Measurements from ENCODE around the gene RALB.
"Not testable (repeated sequence)": the region's sequence is repeated elsewhere in the genome, so short reads cannot be mapped to it uniquely, and the experiment has no call there.

RALB gene

DNA sequence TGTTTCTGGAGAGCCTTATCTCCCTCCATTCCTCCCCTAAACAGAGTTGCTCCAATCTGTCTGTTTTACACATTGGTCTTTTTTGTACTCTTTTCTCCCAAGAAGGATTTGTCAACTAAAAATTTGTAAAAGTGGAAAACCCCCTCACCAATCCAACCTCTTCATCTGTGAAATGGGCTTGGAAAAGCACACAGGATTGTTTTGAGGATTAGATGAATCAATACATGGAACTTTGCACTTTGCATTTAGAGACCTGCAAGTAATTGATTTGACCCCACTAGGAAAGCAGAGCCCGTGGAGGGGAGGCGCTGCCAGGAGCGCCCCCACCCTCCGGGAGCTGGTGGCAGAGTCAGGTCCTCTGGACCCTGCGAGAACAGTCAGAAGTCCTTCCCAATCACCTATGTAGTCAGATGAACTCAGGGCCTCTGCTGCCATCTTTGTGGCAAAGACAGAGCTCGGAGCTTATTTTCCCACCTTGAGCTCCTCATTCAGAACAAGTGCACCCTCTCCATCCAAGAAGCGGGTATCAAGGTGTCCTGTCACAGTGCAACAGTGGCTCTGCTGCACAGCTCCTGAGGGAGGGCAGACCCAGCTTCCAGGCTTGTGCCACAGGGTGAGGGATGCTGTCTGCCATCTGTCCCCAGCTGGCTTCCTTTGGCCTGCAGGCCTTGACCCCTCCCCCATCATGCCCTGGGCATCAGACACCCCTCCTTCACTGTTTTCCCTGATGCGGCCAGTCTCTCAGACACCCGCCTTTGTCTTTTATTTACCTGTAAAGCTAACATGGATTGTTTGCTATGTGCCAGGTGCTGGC lies 27.7 kb upstream of the RALB start:
- no peak for DNase-seq

DNA sequence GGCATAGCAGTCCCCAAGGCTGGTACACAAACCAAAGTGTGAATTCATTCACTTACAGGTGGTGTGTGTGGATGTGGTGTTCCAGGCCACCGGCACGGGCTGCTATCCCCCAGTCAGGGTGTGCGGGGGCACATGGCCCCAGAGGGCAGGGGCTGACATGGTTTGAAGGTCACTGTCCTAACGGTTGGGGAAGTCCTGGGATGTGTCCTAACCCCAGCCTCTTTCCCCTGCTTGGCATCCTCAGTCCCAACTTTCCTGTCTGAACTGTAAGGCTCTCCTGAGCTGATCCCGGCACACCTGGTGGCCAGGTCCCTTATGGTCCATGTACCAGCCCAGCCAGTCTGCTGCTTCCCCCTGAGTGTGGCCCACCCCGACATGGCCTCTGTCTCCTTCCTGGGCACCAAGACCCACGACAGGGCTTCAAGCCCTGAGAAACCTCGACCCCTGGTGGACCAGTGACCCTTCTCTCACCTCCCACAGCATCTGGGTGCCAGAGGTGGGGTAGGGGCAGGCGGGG lies 27.0 kb upstream of the RALB start:
- DNase-seq = no peak

DNA sequence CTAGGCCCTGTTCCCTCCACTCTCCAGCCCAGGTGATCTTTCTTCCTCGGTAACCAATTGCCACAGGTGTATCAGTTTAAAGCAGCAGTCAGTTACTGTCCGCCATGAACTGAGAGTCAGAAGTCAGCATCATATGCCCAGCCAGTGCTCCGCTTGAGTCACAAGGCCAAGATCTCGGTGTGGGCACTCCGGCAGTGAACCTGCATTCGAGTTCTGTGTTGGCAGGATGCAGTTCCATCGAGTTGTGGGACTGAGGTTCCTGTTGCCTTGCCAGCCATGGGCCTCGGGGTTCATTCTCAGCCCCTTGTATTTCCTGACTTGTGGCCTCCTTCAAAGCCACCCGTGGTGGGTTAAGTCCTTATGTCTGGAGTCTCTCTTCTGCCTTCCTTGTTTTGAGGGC lies 26.3 kb upstream of the RALB start:
- DNase-seq = no peak

DNA sequence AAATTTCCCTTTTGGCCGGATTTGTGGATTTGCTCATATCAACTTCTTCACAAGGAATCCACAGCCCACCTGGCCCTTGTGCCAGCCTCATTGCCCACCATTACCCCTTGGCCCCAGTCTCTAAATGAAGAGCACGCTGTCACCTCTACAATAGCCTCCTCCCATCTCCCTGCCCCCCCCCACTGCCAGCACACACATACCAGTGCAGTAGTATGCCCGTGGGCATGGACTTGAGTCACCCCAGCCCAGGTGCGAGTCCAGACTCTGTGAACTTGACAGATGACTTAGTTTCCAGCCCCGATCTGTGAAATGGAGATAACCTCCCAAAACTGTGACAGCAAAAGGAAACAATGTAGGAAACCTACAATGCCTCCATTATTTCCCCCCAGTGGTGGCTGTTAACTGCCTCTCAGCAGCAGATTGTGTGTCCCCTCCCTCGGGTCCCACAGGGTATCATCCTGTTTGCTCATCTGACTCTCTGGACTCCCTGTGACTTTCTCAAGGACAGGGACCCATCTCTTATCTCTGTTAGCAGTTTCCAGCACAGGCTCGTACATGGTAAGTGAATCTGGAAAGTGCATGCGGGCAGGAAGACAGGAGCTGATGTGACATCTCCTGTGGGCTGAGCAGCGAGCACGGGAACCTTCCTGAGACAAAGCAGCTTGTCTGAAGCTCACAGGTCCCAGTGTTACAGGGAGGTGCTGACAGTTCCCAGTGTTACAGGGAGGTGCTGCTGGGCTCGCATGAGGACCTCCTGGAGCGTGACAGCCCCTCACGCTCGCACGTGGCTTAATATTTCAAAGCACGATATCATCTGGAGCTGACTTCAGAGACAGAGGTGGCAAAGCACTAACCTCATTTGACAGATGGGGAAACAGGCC lies 25.3 kb upstream of the RALB start:
- DNase-seq = no peak

DNA sequence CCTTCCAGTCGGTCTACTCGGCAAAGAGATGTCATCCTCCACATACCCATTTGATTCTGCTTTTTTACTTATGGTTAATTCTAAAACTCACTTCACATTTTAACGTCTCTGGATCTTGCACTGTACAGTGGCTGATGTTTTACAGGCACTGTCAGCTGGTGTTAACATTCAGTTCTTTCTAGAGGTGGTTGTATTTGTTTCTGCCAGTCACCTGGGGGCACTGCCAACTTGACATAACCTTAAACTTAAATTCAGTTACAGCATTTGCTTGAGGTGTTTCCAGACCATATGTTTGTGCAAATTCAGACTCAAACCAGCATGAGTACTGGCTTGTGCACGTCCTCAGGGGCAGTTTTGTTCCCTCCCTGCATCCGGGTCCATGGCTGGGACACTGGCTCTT lies 24.1 kb upstream of the RALB start:
- no peak for DNase-seq

DNA sequence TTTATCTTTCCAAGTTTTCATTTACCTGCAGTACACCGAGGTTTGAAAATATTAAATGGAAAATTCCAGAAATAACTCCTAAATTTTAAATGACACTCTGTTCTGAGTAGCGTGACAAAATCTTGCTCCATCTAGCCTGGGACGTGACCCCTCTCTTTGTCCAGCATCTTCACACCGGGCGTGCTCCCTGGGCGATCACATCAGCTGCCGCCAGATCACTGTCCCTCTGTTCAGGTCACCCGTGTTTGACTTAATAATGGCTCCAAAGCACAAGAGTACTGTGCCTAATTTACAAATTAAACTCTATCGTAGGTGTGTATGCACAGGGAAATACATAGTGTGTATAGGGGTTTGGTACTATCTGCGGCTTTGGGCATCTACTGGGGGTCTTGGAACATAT lies 23.3 kb upstream of the RALB start:
- no peak for DNase-seq

DNA sequence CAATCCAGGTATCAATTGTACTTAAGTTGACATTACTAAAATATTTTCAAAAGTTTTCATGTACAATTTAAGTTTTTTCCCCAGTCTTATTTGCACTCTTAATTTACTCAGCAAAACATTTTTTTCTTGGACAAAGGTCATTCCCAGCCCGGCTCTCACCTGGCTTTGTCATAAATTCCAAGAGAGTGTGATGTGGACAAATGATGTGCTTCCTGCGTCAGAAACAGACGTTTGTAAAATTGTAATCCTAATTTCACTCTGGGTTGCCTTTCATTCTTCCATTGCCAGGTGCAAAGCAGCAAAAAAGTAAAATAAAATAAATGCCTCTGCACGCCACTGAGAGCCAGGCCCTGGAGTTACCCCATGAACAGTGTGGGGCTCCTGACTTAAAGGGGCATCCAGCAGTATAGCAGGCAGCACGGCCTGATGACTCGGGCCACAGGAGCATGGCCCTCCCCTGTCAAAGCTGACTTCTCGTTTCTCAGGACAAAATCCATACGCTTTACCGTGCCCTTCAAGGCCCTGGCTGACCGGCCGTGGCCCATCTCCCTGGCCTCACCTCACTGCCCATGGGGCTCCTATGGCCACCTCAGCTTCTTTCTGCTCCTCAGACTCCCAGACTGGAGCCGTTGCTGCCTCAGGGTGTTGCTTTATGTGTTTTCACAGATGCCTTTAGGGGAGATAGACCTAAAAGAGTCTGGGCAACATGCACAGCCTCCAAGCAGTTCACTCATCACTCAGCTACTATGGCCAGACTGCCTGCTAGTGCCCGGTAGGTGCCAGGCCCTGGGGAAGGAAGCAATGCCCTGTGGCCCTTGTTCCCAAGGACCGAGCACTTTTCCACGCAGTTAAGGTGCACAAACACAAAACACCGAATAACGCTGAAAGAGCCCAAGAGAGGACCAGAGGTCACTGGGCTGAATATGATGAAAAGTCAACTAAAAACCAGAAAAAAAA lies 21.9 kb upstream of the RALB start:
- DNase-seq = no peak

DNA sequence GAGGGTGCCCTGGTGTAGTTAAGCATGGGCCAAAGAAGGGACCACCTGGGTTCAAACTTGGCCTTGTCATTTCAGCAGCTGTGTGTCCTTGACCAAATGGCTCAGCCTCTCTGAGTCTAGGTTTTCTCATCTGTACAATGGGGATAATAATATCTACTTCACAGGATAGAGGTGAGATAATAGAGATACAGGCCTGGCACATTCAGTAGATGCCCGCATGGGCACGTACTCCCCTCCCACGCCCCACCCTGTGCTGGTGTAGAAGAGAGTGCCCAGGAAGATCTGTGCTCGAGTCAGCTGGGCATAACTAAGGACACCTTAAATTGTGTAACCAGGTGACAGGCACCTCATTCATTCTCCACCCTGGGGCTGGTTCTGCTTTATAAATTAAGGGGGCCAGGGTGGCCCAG lies 21.1 kb upstream of the RALB start:
- no peak for DNase-seq

DNA sequence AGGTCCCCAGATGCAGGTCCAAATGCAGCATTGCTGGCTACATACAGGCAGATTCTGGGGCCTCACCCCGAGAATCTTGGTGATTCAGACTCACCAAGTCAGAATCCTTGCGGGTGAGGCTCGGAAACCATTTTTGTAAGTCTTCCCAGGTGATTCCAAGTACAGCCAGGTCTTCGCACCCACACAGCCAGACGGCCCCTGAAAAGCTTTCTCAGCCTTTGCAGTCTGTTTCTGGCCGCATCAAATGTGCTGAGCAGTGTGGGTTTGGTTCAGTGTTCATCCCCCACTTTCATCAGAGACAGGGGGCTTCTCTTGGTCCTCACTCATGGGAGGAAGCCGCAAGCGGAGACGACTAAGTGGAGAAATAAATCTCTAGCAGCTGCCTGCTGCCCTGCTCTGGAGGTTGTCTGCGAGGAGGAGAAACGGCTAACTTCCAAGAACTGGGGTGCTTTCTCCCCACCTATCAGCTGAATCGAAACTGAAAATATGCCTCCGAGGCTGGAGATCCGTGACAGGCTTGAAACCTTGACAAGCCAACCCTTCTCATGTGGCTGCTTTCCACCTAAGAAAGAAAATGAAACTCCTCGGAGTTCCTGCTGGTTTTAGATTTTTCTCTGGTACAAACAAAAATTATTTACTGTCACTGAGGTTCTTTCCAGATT lies 20.5 kb upstream of the RALB start:
- peak; percentile 83 for DNase-seq

DNA sequence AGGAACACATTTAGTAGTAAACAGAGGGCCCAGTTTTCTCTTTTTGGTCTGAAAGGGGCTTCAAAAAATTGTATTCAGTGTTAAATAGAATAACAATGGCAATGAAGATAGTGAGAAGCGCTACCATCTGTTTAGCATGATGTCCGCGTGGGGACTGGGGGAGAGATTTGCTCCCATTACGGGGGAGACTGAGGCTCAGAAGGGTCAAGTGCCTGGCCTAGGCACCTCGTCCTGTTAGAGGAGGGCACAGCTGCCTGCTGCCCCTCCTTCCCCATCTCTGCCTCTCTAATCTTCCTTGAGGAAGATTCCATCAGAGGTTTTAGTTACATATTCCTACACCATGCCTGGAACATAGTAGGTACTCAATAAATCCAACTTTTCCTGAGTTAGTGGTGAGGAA lies 19.4 kb upstream of the RALB start:
- no peak for DNase-seq

DNA sequence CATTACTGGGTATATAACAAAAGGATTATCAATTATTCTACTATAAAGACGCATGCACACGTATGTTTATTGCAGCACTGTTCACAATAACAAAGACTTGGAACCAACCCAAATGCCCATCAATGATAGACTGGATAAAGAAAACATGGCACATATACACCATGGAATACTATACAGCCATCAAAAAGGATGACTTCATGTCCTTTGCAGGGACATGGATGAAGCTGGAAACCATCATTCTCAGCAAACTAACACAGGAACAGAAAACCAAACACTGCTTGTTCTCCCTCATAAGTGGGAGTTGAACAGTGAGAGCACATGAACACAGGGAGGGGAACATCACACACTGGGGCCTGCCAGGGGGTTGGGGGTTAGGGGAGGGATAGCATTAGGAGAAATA lies 17.5 kb upstream of the RALB start:
- DNase-seq = not testable (repeated sequence)

DNA sequence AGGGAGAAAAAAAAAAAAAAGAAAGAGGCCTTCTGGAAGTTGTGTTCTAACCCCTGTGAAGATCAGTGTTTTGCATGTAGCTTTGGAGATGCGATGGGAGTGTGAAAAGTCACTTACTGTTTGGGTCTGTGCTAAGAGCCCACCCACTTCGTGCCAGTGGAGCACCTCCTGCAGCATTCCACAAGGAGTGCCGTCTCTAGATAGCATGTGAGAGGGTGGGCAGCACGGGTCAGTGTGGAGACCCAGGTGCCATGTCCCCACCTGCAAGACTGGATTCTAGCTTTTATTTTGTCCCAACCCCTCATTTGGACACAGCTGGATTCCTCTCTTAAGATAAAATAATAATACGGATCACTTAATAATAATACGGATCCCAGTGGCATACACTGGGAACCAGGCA lies 17.0 kb upstream of the RALB start:
- no peak for DNase-seq

DNA sequence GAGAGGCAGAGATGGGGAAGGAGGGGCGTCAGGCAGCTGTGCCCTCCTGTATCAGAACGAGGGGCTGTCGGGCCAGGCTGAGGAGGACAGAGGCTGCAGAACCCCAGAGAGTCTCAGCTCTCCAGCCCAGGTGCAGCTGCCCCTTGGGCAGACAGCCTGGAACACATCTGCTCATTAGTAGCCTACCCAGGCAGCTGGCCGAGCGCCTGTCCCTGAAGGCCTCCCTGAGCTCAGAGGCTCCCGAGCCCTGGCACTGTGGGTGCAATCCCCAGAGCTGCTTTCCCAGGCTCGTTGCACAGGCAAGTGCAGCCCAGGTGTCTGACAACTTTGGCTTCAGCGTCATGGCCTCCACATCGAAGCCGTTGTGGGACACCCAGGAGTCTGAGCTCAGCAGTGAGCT lies 16.3 kb upstream of the RALB start:
- DNase-seq = no peak

DNA sequence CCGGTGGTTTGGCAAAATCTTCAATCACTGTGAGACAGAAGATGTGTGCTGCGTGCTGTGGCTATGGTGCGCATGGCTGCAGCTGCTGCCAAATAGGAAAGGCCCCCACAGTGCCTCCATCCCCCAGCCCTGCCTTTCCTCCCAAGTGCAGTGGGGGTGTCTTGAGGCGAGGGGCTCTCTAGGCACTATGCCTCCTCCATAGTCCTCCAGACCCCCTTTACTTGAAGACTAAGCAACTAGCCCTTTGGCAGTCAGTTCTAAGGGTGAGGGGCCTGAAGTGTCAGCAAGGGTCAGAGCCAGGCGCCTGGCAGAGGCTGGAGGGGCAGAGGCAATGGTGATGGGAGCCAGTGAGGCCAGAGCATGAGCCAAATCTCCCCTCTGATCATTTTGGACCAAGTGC lies 15.9 kb upstream of the RALB start:
- DNase-seq = no peak

DNA sequence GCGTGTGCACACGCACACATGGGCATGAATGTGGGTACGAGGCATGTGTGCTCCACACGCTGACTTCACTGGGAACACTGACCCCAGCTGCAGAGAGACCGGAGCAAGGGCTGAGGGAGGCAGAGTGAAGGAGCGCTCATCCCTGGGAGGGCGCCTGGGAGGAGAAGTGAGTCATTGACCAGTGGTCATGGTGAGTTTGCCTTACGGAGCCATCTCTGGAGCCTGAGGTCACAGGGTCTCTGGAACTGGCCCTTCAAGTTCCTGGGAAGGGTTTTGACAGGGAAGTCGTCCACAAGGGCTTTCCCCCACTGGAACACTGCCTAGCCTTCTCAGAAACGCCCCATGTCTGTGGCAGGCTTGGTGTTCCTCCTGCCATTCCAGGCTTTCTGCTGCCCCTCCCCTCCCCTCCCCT lies 15.2 kb upstream of the RALB start:
- no peak for DNase-seq

DNA sequence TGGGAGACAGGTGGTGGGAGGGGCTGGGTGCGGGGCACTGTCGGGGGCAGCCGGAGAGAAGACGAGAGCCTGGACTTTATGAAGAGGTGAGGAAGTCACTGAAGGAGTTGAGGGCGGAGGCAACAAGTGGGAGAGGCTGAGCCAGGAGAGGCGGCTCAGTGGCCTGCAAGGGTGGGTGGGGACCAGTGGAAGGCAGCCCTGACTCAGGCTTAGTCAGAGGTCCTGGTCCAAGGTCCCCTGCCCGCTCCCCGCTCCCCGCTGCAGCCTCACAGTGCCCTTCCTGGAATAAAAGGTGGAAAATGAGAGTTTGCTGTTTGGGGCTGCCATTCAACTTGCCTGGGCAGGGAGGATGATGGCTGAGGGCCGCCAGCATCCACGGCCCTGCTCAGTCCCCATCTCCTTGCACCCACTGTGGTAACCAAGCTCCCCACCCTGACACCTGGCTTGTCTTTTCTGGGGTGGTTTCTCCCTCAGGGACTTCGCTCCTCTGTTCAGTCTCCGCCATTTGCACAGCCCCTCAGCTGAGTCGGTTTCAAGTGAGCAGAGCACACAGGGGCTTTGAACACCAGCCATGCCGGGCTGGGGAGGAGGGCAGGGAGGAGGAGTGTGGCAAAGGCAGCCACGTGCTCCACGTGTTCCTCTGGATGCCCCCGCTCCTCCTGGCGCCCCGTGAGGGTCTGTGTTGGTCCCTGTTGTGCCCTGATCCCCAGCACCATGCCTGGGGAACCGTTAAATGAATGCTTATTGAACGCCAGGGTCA lies 13.7 kb upstream of the RALB start:
- no peak for DNase-seq

DNA sequence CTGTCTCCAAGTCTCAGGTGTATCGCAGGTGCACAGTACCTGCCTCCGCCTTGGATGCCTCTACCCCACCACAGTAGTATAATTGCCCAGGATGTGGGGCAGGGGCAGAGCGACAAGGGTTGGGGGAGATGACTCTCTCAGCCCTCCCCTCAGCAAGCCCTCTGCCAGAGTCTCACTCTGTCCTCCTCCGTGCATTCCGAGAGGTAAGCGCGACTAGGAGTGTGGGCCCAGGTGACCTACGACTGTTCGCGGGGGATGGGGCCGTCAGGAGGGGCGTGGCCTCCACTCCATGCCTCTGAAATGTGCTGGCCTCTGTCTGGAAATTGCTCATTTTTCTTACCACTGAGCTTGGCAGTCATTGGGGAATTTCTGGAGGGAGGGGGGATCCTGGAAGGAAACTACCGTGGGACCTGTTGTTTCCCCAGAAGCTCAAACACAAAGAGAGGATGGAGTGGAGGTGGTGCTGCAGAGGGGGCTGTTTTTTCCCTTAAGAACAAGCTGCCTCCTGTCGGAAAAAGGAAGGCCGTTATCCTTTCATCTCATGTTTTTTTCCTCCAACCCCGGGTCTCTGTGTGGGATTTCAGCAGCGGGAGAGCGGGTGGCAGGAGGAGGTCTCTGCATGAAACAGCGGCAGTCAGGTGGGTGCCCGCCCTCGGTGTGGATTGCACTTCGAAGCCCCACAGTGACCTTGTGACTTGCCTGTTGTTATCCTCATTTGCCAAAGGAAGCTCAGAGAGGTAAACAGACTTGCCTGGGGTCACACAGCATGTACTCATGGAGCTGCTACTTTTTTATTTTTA lies 13.0 kb upstream of the RALB start:
- DNase-seq = no peak

DNA sequence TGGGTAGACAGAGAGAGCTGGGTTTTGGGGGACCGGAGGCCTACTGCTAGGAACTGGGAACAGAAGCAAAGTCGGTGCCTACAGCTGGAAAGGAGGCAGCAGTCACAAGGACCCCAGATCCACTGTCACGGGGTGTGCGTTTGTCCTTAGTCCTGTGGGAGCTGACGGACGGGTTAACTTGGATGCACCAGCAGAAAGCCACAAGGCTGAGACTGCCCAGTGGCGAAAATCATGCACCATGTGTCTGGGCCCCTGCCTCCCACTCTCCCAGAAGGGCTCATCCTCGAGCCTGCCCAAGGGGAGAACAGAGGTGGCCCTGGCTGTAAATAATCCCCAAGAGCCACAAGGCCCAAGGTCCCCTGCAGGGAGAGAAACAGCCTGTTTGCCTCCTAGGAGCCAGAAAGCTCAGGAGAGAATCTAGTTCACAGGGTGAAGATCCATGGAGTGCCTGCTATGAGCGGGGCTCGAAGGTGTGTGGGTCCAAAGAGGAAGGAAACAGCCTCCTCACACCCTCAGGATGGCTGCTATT lies 11.7 kb upstream of the RALB start:
- DNase-seq = no peak

DNA sequence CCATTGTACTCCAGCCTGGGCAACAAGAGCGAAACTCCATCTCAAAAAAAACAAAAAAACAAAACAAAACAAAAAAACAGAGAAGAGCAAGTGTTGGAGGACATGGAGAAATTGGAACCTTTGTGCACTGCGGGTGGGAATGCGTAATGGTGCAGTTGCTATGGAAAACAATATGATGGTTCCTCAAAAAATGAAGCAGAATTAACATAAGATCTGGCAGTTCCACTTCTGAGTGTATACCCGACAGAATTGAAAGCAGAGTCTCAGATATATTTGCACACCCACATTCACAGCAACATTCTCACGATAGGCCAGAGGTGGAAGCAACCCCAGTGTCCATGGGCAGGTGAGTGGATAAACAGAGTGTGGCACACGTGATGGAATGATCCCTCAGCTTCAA lies 11.0 kb upstream of the RALB start:
- no peak for DNase-seq

DNA sequence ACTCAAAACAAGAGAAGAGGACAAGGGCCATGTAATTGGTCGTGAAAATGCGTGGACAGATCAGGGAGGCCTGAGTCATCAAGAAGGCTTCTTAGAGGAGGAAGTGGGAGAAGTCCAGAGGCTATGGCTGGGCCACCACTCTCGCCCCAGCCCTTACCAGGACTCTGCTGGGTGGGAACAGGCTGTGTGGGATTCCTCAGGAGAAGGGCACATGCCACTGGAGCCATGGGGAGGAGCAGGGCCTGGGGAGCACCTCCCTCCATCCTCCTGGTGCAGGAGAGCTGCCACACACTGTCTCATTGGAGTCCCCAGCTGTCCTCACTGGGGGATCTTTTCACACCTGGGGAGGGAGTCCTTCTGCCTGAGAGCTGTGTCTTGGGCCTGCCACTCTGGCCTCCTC lies 9.4 kb upstream of the RALB start:
- DNase-seq = no peak

Data from CD4-positive, alpha-beta T cell treated with Interleukin-17A for 1 hour (primary cell).